Coronary artery (tissue), 2 donors: Measurements from ENCODE around the gene CASK.

Experiments used
- DNase-seq: peaks from one replicate; pipeline ENCODE4 v3.0.0-alpha.2; 2017; ENCODE audit warnings: low spot score
- H3K27ac ChIP-seq, 2 donors: fragments of 200-600 bp; sonication (generic); one replicate each; pipeline ENCODE4 v1.5.1; 2016 to 2019
- H3K4me3 ChIP-seq: fragments of 200-600 bp; sonication (generic); 2 replicates; pipeline ENCODE4 v1.5.1; 2016; ENCODE audit warnings: mild to moderate bottlenecking, moderate library complexity
- TF ChIP-seq, protein P1 (sequence below): fragments of 200-600 bp; sonication (generic); IDR thresholded peaks from one replicate; pipeline ENCODE4 v1.5.1; 2019; ENCODE audit warnings: antibody characterized with exemption

The CASK gene

DNA sequence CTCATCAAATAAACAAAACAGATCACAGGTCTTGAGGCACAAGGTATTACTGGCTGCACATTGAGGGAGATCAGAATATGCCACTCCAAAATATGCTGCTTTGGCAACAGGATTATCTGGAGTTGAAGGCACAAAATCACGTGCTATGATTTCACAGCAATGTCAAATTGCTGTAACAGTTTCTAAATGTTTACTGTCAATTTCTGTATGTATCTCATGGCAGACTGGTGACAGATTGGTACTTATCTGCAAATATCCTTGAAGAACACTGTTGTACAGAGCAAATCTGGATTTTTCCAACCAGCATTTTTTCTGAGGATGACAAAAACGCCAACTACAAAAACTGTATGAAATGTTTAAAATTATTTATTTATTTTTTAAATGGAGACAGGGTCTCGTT lies 172.6 kb downstream of the CASK start:
- TF ChIP-seq, protein P1, sequence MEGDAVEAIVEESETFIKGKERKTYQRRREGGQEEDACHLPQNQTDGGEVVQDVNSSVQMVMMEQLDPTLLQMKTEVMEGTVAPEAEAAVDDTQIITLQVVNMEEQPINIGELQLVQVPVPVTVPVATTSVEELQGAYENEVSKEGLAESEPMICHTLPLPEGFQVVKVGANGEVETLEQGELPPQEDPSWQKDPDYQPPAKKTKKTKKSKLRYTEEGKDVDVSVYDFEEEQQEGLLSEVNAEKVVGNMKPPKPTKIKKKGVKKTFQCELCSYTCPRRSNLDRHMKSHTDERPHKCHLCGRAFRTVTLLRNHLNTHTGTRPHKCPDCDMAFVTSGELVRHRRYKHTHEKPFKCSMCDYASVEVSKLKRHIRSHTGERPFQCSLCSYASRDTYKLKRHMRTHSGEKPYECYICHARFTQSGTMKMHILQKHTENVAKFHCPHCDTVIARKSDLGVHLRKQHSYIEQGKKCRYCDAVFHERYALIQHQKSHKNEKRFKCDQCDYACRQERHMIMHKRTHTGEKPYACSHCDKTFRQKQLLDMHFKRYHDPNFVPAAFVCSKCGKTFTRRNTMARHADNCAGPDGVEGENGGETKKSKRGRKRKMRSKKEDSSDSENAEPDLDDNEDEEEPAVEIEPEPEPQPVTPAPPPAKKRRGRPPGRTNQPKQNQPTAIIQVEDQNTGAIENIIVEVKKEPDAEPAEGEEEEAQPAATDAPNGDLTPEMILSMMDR: no peak
- H3K4me3 ChIP-seq: no peak overlapping the region

DNA sequence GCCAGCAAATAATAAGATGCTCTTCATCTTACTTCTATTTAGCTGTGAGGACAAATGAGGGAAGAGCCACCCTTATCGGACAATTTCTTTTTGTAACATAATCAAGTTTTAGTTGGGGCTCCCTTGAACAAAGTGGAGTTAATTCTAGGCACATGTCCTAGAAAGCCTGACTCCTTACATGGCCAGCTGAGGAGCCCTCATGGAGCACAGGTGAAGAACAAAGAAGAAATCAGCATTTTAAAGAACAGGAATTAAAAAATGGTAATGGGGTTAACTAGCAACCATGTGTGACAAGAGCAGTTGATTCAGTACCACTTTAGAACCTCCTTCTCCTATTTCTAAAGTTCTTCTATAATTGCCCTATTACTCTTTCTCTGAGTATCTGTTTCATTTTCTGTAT lies 183.5 kb downstream of the CASK start:
- no peak overlapping the region for H3K27ac ChIP-seq
- TF ChIP-seq, protein P1: no peak
- H3K4me3 ChIP-seq: no peak overlapping the region
- DNase-seq: no peak

More for the DNA sequence above, 172.6 kb downstream of the CASK start:
- no peak for DNase-seq
- no peak overlapping the region for H3K27ac ChIP-seq

DNA sequence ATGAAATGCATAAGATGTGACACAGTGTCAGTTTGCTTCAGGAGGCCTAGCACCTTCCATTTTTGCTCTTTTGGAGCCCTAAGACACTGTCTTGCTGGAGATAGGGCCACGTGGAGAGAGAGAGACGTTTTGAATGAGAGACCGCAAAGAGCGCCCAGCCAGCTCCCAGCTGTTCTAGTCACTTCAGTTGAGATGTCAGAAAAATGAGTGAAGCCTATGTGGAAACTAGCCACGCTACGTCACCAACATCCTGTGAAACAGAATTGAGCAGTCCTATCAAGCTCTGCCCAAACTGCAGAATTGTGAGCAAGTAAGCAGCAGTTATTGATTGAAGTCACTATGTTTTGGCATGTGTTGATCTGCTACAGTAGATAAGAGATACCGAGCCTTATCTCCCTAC lies 186.3 kb downstream of the CASK start:
- no peak for DNase-seq
- TF ChIP-seq, protein P1: no peak
- no peak overlapping the region for H3K4me3 ChIP-seq
- no peak overlapping the region for H3K27ac ChIP-seq

DNA sequence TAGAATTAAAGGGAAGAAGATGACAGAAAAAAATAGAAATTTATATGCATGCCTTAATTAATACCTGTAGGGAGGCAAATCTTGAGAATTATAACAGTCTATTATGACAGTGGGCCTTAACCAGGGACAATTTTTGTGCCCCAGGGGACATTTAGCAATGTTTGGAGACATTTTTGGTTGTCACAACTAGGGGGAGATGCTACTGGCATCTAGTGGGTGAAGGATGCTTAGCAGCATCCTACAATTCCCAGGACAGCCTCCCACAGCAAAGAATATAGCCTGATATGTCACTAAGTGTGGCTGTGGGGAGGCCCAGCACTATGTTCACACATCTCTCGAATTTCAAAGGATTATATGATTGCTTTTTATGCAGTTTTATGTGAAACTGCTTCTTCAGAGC lies 188.8 kb downstream of the CASK start:
- H3K4me3 ChIP-seq: no peak overlapping the region
- DNase-seq: no peak
- no peak overlapping the region for H3K27ac ChIP-seq
- TF ChIP-seq, protein P1: no peak

DNA sequence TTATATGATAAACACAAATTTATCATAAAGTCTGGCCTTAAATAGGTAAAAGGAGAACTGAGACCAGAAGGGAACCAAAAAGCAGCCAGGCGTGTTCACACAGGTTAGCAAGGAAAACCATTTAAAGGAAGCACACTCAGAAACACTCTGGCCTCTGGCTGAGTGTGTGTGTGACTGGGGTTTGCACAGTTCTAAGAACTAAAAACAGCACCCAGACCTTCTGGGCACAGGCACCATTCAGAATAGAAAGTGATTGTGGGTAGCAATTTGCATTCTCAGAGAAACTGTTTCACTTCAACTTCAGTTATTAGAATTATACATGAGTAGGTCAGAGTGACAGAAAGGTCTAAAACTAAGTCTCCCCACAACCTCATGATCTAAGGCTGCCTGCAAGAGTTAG lies 189.4 kb downstream of the CASK start:
- Histone ChIP-seq H3K27ac (no peak overlapping the region), H3K4me3 (no peak overlapping the region)
- DNase-seq: no peak
- TF ChIP-seq, protein P1: no peak

DNA sequence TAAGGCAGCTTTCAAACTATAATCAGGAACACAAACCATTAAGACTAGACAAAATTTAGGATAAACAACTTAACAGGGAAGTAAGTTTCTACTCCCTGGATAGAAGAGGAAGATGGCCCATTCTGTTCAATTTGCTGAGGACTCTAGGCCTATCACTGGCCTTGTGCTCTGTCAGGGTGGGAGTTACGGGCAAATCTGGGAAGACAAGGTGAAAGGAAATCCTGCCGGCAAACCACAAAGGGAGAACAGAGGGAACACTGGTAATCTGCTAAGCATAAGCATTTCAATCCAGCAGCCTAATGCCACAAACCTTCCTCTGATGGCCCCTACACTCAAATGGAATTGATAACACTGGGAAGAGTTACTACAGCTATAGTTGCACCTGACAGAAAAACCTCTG lies 191.1 kb downstream of the CASK start:
- H3K27ac ChIP-seq: no peak overlapping the region
- TF ChIP-seq, protein P1: no peak
- H3K4me3 ChIP-seq: no peak overlapping the region
- DNase-seq: no peak

DNA sequence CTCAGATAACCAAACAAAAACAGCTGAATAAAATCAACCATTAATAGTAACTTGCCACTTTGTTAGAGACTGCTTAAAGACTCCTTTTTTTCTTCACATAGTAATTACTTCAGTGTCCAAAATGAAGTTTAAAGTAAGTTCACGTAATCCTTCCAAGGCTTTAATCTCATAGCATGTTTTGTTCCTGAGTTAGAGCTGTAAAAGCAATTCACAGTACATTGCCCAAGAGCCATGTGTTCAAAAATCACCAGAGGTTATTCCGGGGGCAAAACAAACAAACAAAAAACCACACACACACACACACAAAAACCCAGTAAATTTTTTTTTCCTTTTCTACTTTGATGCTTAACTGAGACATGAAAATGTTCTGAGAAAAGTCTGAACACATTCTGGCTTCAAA lies 193.3 kb downstream of the CASK start:
- no peak overlapping the region for H3K27ac ChIP-seq
- TF ChIP-seq, protein P1: no peak
- DNase-seq: no peak
- no peak overlapping the region for H3K4me3 ChIP-seq
